HTR-8/SVneo (cell line): ENCODE measurements around the gene APBA2.

ENCODE experiments used
- DNase-seq: peaks from one replicate; pipeline ENCODE4 v3.0.0; 2011; ENCODE audit warnings: low spot score, mixed read lengths; ENCODE audit not compliant: insufficient read length
- FAIRE-seq: peaks from 2 replicates; lab custom pipeline; 2011; peaks lifted over from hg19 to GRCh38; lab: Jason Lieb, UNC

The APBA2 gene

DNA sequence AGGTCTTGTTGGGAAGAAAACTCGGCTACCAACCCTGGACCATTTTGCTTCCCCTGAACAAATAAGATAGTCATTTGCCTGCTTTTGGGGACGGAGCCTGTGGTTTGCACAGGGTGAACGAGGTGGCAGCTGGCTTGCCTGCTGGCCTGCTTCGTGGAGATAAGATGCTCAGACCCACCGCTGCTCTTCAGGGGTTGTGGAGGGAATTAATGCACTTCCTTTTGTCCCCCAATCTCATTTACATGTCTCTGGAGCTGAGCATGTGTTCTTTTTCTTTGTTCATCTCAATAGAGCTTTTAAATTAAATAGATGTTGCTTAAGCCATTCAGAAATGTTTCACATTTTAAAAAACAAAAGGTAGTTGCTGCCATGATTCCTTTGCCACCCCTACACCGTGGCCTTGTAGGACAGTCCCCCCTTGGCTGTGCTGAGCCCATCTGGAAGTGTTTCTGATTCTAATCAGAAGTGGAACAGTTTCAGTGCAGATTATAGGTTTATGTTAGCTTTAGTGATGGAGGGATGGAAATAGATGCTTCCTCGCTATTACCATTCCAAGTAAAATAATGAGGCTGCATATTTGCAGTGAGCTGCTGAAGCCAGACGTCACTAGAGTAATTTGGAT lies 25.6 kb downstream of the APBA2 start:
- DNase-seq: no peak
- FAIRE-seq: no peak

DNA sequence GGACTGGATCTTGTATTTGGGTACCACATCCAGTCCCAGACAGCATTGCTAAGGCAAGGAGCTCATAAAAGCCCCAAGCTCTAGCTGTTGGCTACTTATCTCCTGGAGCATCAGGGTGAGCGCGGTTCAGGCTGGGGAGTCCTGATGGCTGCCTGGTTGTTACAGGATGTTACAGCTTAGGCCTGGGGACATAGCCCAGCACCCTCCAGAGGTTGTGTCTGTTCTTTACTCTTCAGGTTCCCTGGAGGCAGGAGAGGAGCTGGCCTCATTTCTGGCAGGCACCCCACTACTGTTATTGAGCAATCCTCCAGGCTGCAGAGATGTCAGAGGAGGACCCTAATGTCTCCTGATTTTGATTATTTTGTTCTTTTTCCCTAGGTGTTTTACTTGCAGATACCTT lies 26.6 kb downstream of the APBA2 start:
- FAIRE-seq (no peak), DNase-seq (no peak)

DNA sequence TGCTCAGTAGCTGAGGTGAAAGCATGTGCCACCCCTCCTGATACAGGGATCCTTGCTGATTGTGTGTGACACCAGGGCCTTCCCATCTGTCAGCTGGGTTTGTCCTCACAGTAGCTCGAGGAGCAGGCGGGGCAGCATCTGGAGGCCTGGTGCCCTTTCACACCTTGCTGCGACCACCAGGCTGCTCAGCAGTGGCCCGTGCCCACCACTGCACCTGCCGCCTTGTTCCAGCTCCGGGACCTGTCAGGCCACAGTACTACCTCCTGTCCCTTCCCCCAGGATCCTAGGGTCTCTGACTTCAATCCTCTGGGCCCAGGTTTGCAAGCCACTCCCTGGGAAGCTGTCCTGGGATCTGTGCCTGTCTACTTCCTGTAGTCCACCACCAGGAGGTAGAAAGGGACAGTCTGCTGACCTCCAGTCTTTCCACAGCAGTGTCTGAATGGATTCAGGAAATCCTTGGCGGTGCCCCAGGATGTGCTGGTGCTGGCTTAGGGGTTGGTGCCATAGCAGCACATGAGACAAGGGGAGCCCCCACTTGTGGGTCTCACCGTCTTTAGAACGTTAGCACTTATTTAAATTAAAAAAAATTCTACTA lies 27.5 kb downstream of the APBA2 start:
- FAIRE-seq: no peak
- peak; percentile 33 for DNase-seq

DNA sequence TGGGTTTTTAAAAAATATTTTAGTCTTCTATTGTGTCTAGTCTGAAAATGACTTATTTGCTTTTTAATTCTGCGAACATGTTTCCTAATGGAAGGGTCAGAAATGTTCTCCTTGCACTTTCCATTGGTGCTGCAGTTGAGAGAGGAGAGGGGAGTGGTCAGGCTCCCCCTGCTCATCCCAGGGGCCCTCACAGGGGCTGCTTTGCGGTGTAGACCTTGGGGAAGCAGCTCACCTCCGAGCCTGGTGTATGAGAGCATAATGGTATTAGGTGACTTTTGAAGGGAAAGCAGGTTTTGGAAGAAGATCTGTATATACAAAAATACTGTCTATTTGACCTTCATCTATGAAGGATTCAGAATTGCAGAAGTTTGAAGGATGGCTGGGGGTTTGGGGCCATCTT lies 28.3 kb downstream of the APBA2 start:
- no peak for DNase-seq
- FAIRE-seq: no peak

DNA sequence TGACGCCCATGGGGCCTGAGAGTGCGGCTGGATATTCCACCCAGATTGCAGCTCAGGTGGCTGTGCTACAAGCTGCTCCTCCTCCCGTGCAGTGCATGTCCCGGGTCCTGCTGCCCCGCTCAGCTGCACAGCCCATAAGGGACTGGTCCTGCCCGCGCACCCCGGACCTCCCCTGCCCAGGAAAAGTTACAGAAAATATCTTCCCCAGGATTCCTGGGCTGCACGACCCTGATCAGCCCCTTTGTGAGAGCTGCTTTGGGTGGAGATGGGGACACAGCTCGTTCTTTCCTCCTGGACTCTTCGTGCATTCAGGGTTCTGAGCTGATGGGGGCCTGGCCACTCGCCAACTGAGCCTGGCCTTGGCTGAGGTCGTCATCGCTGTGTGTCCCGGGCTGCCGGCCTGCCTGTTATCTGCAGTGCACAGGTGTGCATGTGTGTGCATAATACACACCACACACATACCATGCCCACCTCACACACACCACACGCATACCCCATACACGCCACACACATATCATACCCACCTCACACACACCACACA lies 28.8 kb downstream of the APBA2 start:
- DNase-seq (no peak), FAIRE-seq (no peak)

DNA sequence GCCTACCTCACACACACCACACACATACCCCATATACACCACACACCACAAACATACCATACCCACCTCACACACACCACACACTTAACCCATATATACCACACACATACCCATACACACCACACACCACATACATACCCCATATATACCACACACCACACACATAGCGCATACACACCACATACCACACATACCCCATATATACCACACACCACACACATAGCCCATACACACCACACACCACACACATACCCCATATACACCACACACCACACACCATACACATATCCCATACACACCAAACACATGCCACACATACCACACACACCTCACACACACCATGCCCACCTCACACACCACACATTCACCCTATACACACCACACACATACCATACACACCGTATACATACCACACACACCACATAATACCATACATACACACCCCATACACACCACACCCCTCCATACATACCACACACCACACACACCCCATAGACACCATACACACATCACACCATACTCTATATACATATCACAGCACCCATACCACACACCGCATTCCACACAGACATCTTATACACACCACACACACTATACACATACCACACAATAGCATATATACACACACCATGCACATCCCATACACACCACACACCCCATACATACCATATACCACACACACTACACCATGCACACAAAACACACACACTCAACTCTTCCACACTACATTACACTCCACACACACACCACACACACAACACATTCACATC lies 29.5 kb downstream of the APBA2 start:
- FAIRE-seq (no peak), DNase-seq (no peak)

DNA sequence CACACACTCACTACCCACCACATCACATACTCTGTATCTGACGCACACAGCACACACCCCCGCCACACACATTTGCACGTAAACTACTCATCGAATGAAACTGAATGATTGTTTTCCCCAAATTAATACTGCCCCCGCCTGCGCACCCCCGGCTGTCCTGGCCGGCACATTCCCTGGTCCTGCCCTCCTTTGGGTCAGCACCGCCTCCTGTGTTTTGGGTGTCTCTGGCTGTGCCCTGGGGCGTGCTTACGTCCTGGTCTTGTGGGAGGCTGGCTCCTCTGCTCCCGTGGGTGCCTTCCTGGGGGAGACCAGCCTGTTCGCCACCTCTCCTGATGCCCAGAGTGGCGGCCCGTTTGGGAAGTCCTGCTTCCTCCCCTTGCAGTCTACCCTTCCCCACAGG lies 30.2 kb downstream of the APBA2 start:
- no peak for FAIRE-seq
- DNase-seq: no peak

DNA sequence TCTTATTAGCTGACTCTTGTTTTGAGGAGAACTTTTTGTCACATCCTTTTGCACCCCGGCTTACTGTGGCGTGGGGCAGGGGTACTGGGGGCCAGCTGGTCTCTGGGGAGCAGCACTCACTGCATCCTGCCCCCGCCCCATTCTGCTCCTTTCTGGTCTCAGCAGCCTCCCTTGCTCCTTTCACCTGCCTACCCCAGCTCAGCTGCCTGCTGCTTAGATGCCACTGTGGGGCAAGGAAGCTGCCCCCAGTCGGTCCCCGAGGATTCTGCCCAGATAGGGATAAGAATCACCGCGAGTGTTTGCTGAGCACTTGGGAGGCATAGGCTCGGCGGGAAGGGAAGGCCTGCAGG lies 32.0 kb downstream of the APBA2 start:
- FAIRE-seq (no peak), DNase-seq (no peak)

DNA sequence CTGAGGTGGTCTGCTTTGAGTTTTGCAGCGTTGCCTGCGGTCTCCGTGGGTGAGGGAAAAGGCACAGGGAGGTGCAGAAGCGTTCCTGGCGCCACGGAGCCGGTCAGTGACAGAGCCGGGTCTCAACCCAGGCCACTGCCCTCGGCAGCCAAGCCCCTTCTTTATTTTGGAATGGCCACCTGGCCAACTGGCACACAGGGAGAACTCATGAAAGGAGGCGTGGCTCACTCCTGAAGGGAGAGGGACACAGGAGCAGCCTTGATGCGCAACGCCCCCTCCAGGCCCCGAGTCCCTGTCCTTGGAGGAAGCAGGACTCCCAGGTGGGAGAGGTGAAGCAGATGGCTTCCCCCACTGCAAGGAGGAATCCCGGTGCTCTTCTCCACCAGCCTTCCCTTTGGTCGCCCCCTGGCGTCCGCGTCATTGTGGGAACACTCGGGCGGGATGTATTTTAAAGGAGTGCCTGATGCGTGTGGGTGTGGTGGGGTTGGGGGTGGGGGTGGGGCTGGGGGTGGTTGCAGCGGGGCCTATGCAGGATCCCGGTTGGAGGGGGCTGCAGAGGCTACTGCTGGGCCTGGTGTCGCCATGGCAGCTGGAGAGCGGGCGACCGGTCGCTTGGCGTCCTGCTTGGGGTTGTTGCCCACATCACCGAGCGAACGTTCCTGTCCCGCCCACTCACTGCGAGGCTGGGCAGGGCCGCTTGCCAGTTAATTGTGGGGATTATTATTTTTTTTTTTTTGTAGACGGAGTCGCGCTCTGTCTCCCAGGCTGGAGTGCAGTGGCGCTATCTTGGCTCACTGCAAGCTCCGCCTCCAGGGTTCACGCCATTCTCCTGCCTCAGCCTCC lies 32.6 kb downstream of the APBA2 start:
- no peak for FAIRE-seq
- DNase-seq: no peak

DNA sequence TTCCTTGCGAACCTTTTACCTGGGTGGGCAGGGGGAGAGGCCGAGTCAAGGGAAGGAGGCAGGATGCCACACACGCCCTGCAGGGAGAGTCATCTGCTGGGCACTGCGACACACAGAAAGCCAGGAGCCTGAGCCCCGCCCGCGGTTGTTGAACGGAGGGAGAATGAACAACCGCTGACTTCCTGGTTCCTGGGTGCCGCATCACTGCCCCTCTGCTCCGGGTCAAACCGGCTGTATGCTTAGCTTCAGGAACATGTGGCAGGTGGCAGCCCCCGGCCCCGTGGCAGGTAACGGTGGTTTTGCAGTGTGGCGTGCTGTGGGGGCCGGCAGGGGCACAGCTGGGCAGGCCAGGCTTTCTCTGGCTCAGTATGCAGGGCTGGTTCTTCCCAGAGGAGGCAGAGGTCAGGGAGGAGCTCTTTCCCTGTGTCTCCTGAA lies 33.4 kb downstream of the APBA2 start:
- FAIRE-seq: no peak
- no peak for DNase-seq

DNA sequence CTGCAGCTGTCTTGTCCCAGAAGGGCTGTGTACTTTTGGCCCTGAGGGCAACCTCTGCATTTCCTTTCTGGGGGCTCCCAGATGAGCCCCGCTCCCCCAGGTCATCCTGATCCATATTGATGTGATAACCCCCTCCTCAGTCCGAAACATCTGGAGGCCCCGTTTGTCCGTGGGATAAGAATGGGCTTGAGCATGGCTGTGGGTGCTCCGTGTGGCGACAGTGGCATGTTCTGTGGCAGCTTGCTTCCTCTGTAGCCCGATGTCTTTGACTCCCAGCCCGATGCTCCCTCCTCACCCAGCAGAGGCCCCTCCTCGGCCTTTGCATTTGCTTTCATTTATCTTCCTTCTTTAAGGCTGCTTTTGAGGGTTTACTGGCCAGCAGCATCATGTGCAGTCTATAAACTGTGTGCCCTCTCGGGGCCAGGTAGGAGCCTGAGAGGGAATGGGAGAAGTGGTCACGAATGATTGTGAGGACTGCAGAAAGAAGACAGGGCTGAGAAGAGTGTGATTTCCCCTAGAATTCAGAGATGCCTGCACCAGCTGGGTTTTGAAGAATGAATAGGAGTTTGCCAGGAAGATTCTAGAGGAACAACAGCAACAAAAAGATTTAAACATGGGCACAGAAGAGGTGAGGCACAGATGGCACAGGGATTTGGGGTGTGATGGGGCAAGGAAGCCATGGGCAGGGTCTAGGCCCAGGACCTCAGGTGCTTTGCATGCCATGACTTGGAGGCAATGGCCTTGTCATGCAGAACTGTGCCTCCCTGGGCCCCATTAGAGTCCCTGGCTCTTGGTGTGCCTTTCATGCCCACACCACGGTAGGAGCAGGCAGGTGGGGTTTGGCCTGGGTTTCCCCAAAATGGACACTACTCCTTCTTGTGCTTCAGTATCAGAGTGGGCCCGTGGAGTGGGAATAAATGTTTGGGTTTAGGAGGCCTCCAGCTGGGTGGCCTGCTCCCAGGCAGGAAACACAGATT lies 34.2 kb downstream of the APBA2 start:
- FAIRE-seq (no peak), DNase-seq (no peak)

DNA sequence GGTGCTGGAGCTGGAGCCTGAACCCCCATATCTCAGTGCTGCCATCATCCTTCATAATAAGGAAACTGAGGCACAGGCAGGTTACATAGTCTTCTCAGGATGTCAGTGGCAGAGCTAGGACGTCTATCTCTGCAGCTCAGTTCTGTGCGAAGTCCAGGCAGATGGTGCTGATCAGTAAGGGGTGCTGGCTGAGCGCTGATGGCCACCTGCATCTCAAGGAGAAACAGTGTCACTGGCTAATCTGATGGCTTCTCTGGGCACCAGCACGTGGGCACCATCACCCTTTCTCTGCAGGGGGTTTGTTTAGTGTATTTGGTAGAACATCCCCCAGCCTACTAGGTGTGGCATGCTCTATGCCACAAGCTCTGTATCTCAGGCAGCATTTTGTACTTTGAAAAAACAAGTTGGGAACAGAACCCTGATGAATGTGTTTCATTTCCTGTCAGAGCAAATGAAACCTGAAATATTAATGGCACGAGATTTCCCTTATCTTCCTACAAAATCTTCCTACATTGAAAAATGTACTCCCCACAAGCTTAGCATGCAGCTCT lies 35.1 kb downstream of the APBA2 start:
- DNase-seq (no peak), FAIRE-seq (no peak)

DNA sequence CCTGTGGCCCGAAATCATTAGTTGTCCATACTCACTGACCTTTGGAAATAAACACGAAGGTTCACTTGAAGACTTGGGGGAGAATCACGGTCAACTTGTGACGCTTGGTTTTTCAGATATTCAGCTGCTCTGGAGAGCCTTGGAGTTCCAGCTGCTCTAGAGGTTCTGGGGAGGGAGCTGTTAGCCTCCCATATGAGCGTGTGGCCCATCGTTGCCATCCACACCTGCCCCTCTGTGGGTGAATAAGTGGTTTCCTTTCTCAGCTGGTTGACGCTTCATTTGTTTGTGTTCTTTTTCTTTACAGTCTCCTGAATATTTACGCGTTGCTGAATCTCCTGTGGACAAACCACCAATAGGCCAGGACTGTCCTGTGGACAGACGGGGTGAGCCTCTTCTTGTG lies 35.6 kb downstream of the APBA2 start:
- DNase-seq: no peak
- no peak for FAIRE-seq

DNA sequence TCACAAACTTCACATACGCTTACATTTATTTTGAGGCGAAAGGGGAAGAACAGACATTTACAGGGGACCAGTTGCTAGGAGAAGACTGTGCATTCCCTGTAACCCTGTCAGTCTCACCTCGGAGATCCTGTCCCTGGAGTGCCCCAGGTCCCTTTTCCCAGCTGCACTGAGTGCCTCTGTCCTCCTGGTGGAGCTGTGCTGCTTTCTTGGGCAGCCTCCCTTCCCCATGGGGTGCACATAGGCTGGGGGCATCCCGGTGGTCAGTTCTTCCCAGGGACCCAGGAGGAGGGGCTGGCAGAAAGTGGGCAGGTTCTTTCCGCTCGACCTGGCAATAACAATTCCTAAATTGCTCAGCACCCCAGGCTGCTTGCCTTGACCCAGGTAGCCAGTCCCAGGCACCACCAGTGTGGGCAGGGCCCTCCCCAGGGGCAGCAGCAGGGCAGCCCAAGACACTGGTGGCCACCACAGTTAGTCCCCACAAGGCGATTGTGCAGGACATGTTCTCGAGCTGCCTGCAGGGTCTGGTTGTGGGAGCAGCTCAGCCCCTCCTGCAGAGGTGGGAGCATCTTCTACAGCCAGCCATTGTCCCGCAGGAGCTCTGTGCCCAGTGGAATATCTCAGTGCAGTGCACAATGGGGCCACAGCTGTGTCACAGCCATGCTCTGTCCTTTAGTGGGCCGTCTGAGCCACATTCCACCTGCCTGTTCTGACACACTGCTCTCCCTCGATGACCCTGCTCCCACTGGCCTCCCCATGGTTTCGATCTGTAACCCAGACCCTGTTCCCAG lies 36.3 kb downstream of the APBA2 start:
- DNase-seq: no peak
- FAIRE-seq: no peak

DNA sequence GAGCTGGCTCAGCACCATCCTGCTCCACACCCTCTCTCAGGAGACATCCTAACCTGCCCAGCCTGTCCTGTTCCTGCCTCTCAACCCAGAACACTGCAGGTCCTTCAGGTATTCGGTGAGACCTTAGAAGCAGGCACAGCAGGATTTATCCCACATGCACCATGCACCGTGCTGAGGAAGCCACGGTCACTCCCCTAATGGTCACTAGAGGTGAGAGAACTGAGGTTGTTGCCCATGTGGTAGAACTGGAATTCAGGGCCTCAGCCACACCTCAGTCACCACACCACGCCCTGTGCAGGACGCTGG lies 36.9 kb downstream of the APBA2 start:
- DNase-seq (no peak), FAIRE-seq (no peak)

DNA sequence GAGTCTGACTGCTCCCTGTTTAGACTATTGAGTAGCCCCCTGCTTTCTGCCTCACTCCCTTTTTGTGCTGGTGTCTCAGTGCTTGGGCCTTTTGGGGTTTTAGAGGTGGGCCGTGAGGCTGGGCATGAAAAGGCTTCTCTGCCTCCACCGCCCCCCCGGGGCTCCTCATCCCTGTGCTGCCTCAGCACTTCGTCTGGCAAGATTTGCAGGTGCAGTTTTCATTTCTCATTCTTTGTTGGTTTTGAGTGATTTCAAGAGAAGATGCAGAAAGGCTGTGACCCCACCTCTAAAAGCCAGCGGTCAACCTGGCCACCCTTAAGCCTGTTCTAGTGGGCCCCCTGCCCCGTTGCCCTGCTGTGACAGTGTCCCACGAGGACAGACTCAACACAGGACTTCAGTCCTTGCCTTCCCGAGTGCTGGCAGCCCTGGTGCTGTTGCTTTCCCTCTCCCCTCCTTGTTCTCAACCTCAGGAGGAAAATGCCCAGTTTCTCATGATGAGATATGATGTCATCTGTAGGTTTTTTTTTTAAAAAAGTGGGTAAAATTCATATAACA lies 38.0 kb downstream of the APBA2 start:
- no peak for DNase-seq
- FAIRE-seq: no peak

DNA sequence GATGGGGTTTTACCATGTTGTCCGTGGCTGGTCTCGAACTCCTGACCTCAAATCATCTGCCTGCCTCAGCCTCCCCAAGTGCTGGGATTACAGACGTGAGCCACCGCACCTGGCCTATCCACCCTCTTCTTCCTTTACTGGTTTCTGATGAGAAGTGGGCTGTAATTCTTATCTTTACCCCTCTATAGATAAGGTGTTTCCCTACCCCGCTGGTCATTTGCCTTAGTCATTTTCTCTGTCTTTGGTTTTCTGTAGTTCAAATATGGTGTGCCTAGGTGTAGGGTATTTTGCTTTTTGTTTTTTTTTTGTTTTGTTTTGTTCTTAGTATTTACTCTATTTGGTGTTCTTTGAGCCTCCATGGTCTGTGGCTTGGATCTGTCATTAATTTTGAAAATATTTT lies 41.3 kb downstream of the APBA2 start:
- DNase-seq (no peak), FAIRE-seq (no peak)

DNA sequence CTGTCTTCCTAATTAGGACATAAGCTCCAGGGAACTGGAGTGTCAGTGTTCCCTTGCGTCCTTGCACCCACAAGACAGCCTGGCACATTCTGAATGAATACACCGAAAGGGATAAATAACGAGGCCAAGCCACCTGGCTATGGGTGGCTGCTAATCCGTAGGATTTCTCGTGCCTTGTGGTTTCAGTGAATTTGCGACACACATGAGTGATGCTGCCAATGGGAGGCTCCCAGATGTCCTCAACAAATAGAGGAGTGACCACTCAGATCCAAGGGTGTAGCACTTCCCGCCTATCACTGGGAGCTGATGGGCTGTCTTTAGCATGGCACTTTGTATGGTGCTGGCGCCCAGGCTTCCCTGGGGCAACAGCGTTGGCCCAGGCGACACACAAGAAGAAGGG lies 43.4 kb downstream of the APBA2 start:
- FAIRE-seq (no peak), DNase-seq (no peak)
